Right ventricle myocardium superior (tissue), 1 donor: ENCODE measurements around the gene LYRM9. TPM values are rescaled to one million over a fixed set of nuclear protein-coding genes. Genes with fewer than 3 reads are reported as not detected.
"Not testable (repeated sequence)": the region's sequence is repeated elsewhere in the genome, so short reads cannot be mapped to it uniquely, and the experiment has no call there.

Experiments used
- ATAC-seq: fragments of 200-7000 bp; cut with Tn5 transposase; one replicate; pipeline ENCODE4 v1.9.1; 2020; ENCODE audit warnings: mild to moderate bottlenecking; ENCODE audit not compliant: poor library complexity
- DNase-seq: peaks from one replicate; pipeline ENCODE4 v3.0.0-alpha.2; 2020
- intact Hi-C: fragments of 100-400 bp; cut with DNase I; formaldehyde crosslinking; loops from one replicate; pipeline ENCODE4 v1.11.2; 2022
- total RNA-seq: library from RNA; stranded (reverse); fragmentation: NEBNext Ultra II Directional; extraction: Animal tissue kit (Norgen Biotek cat#: 25700); gene quantifications from one replicate; pipeline ENCODE4 v1.2.1, GENCODE V29; 2021
- donor health status: DM: no; HTN: yes; CAD: no; lungs with severe emphysema.

LYRM9 gene
- total RNA-seq, 1 donor from 2014 or later = 9.4 TPM

GRCh38 chr17:27912299-27912698 lies 19.1 kb upstream of the LYRM9 start:
- ATAC-seq, intact Hi-C loops, DNase-seq: not testable (repeated sequence)

- DNase-seq = no peak
- intact Hi-C loops = no loop called here
- no peak for ATAC-seq
Measured at GRCh38 chr17:27907976-27908558, 14.9 kb upstream of the LYRM9 start.

GRCh38 chr17:27906623-27907022 lies 13.5 kb upstream of the LYRM9 start:
- no peak for ATAC-seq
- no peak for DNase-seq
- intact Hi-C loops = no loop called here

- ATAC-seq (no peak), DNase-seq (no peak)
- intact Hi-C loops = no loop called here
Measured at GRCh38 chr17:27906226-27906580, 13.0 kb upstream of the LYRM9 start.

GRCh38 chr17:27905447-27906225 lies 12.5 kb upstream of the LYRM9 start:
- intact Hi-C loops = no loop called here
- DNase-seq (no peak), ATAC-seq (no peak)

- no peak for DNase-seq
- no peak for ATAC-seq
- intact Hi-C loops = no loop called here
Measured at GRCh38 chr17:27904534-27905446, 11.6 kb upstream of the LYRM9 start.

- intact Hi-C loops = no loop called here
- no peak for ATAC-seq
- no peak for DNase-seq
Measured at GRCh38 chr17:27904114-27904513, 10.9 kb upstream of the LYRM9 start.

GRCh38 chr17:27899525-27899924 lies 6.4 kb upstream of the LYRM9 start:
- DNase-seq = no peak
- ATAC-seq = no peak
- intact Hi-C loops = loop anchor here (10.0 kb wide), 1 partner anchor 145 kb away; the partner anchor contains the start of gene NLK

- DNase-seq (no peak), ATAC-seq (no peak)
- intact Hi-C loops = loop anchor here (10.0 kb wide), 1 partner anchor 147 kb away; the partner anchor contains the start of gene NLK
Measured at GRCh38 chr17:27898096-27898495, 4.9 kb upstream of the LYRM9 start.

- DNase-seq (no peak), ATAC-seq (no peak)
- intact Hi-C loops = loop anchor here (10.0 kb wide), 1 partner anchor 148 kb away; the partner anchor contains the start of gene NLK
Measured at GRCh38 chr17:27896701-27897100, 3.5 kb upstream of the LYRM9 start.

GRCh38 chr17:27895940-27896535 lies 2.9 kb upstream of the LYRM9 start:
- ATAC-seq (no peak), DNase-seq (no peak)
- intact Hi-C loops = loop anchor here (10.0 kb wide), 1 partner anchor 149 kb away; the partner anchor contains the start of gene NLK

GRCh38 chr17:27895123-27895895 lies 2.1 kb upstream of the LYRM9 start:
- no peak for ATAC-seq
- intact Hi-C loops = loop anchor here (10.0 kb wide), 1 partner anchor 149 kb away; the partner anchor contains the start of gene NLK
- DNase-seq = no peak

GRCh38 chr17:27893841-27894503 lies 807 bp upstream of the LYRM9 start:
- intact Hi-C loops = loop anchor here (10.0 kb wide), 1 partner anchor 151 kb away; the partner anchor contains the start of gene NLK
- ATAC-seq (no peak), DNase-seq (no peak)

GRCh38 chr17:27892542-27892865 lies 661 bp downstream of the LYRM9 start:
- no peak for ATAC-seq
- intact Hi-C loops = loop anchor here (10.0 kb wide), 1 partner anchor 152 kb away; the partner anchor contains the start of gene NLK
- DNase-seq = no peak

GRCh38 chr17:27891841-27892240 lies 1.3 kb downstream of the LYRM9 start:
- ATAC-seq = no peak
- intact Hi-C loops = loop anchor here (10.0 kb wide), 1 partner anchor 153 kb away; the partner anchor contains the start of gene NLK
- DNase-seq = no peak

- intact Hi-C loops = loop anchor here (10.0 kb wide), 1 partner anchor 155 kb away; the partner anchor contains the start of gene NLK
- DNase-seq = no peak
- no peak for ATAC-seq
Measured at GRCh38 chr17:27889711-27890251, 3.4 kb downstream of the LYRM9 start.

GRCh38 chr17:27888945-27889344 lies 4.2 kb downstream of the LYRM9 start:
- intact Hi-C loops = no loop called here
- DNase-seq = no peak
- no peak for ATAC-seq
